Activated T-cell treated with anti-CD3 and anti-CD28 coated beads for 1 hour (primary cell): ENCODE data around the gene LCN1.

Source experiments
- DNase-seq: peaks from one replicate; pipeline ENCODE4 v3.0.0-alpha.2; 2020; ENCODE audit warnings: low read depth

LCN1 gene

DNA sequence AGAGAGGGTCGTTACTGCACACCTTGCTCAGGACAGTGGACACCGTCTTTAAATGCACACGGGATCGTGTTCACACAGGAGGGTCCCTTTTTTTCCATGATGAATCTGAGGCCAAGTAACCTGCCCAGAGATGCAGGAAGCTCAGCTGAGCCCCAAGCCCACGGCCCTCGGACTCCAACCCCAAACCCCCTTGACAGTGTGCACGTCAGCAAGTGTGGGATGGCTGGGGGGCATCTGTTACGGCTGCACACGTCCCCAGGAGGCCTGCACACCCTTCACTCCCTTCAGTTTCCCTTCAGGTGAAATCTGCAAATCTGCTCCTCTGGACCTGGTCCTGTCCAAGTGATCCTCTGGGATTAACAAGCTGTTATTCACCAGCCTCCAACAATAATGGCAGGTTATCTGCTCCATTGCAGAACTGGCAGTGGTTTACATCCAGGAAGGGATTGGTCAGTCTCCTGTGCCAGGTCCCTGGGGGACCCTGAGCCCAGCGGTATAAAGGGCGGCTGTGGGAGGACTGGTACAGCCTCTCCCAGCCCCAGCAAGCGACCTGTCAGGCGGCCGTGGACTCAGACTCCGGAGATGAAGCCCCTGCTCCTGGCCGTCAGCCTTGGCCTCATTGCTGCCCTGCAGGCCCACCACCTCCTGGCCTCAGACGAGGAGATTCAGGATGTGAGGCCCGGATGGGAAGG lies at the start of gene LCN1:
LCN1 (plus strand) TSS at position 525 of the 692 bp plus-strand sequence; CDS start at position 583, 58 bp downstream.
- no peak for DNase-seq

DNA sequence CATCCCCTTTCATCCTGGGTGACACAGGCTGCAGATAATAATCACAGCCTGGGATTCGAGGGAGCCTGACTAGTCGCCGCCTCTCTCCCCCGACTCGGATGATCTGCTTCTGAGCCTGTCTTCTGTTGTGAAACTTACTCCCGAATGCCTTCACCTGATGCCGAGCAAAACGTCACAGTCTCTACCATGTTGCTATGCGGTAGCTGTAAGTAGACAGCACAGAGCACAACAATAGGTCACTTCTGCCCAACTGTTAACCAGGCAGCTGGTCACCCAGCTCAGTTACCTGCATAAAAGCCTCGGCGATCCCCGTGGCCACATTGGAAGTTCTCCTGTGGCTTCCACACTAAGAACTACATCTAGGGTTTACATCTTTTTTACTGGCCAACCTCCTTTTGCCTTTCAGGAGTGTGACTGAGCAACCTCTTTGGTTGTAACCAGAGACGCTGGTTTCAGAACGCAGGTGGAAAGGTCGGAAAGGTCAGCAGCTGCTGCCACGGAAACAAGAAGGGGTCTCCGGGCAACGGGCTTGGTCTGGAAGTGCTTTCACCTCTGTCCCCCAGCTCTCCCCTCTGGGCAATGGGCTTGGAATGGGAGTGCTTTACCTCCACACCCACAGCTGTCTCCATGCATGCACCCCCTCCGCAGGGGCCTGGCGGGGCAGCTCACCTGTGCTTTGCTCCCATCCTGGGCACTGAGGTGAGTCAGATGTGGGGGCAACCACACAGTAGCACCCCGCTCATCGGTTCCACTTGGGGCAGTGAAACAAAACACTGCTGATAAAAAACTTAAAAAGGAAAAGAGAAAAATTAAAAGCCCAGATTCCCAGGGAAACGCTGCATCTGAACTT lies 49.2 kb upstream of the LCN1 start:
- DNase-seq = no peak

DNA sequence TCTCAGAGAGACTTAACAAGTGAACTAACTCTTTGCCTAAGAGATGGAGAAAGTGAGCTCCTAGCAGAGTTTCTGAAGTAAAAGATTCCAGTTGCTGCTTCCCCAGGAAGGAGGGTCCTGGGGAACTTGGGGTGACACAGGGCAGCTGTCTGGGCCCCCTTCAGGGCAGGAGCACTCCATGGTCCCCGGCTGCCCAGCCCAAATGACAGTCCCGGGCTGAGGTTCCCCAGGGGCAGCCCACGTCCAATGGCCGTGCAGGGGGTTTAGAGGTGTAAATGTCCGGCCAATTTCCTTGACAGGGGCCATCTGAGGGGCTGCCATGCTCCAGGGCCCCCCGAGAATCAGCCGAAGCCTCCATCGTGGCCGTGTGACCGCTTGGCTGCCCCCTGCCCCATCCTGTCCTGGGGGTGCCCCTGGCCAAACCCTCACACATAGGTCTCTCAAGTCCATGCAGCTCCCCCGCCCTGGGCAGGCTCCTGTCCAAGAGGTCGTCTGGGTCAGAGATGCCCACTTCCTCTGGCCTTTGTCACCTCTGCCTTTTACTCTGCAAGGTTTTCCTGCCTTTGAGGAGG lies 47.2 kb upstream of the LCN1 start:
- DNase-seq = no peak

DNA sequence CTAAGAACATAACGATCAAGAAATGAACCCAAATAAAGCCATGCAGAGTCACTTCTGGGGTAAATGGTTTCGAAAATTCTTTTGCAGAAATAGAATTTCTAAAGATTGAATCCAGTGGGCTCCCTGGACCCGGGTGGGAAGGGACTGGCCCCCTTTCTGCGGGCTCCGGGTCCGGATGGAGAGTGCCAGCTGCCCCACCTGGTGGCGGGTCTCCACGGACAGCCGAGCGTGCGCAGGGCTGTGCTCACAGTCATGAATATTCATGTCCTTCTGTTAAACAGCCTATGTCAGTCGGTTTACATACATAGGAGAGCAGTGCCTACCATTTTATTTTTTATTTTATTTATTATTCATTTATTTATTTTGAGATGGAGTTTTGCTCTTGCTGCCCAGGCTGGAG lies 46.3 kb upstream of the LCN1 start:
- DNase-seq = no peak

DNA sequence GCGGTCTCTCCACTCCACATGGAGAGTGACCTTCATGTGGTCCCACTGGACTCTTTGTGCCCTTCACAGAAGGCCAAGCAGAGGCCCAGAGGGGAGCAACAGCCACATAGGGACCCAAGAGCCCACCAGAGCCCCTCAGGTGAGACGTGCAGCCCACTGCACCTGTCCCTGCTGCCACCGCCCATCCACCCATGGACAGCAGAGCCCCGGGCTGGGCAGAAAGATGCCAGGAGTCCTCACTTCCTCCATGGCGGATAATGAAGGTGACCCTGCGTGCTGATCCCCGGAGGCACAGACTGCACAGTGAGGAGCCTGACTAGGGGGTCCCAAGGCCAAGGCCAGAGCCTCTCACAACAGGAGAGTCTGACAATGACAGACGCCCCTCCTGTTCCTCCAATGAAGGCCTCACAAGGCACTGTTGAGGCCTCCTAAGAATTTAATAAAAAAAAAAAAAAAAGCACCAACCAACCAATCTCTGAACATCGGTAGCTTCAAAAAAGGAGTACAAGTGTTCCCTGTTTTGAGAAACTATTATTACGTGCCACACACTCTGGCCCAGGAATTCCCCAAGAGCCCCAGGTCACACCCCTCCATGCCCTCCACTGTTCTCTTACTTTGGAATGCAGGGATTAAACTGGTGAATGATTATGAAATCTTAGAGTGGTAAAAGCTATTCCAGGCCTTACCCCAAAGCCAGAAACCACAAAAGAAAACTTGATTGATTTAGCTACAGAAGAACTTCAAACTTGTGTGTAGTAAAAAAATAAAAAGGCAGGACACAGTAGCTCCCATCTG lies 44.5 kb upstream of the LCN1 start:
- DNase-seq = no peak

DNA sequence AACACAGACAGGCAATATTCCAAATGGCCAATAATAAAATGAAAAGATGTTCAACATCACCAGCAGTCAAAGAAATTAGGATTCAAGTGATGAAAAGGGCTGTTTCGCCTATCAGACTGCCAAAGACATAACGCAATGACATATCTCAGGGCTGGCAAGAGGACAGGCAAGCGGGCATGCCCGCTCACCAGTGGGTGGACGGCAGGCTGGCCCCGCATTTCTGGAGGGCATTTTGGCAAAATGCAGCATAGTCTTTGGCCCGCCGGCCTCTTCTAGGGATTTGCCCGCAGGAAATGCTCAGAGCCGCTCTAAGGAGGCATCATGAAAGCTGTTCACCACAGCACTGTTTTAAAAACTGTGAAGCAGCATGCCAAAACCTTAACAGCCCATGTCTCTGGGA lies 43.0 kb upstream of the LCN1 start:
- no peak for DNase-seq

DNA sequence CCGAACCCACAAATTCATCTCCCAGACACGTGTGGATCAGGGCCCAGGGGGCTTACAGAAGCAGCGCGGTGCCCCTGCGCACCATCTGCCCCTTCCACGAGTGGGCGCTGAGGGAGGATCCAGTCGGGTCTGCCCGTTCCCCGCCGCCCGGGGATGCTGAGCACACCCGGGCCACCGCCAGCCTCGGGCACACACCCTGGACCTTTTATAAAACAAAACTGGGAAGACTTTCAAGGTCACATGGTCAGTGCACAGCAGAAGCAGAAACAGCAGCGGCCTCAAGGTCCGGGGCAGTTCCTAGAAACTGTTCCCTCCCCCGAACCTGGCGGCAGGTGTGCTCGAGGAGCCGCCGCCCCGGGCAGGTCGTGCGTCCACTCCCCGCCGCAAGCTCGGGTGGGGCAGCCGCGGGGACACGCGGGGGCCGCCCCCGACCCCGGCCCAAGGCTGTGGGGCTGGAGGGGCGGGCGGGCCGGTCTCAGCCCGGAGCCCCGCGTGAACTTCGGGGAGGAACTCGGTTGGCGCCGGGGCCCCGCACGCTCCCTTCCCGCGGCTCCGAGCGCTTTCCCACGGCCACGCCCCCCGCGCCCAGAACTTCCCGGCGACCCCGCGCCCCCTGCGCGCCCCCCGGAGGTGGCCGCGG lies 42.3 kb upstream of the LCN1 start:
- no peak for DNase-seq

DNA sequence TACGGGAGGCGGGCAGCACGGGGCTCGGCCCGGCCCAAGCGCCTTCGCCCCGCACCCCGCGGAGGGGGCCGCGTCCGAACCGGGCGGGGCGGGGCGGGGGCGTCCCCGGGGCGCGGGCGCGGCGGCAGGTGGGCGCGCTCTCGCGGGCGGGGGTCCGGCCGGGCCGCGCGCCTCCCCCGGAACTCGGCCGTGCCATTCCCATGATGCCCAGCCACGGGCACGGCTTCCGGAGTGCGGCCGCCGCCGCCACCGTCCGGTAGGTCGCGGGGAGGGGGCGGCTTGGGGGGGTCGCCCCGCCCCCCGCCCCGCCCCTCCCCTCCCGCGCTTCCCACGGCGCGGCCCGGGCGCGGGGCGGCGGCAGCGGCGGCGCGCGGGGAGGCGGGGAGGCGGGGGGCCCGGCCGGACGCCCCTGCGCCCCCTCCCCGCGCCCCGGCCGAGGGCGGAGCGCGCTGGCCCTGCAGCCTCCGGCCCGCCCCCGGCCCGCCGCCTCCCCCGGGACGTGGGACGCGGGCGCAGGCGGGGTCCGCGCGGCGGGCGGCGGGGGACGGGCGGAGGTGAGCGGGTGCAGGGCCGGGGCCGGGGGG lies 41.7 kb upstream of the LCN1 start, which contains the start of gene PPP1R26:
PPP1R26 (plus strand) TSS at position 314 of the 584 bp plus-strand sequence. CDS start 4,729 bp downstream, outside the sequence.
- DNase-seq = no peak

DNA sequence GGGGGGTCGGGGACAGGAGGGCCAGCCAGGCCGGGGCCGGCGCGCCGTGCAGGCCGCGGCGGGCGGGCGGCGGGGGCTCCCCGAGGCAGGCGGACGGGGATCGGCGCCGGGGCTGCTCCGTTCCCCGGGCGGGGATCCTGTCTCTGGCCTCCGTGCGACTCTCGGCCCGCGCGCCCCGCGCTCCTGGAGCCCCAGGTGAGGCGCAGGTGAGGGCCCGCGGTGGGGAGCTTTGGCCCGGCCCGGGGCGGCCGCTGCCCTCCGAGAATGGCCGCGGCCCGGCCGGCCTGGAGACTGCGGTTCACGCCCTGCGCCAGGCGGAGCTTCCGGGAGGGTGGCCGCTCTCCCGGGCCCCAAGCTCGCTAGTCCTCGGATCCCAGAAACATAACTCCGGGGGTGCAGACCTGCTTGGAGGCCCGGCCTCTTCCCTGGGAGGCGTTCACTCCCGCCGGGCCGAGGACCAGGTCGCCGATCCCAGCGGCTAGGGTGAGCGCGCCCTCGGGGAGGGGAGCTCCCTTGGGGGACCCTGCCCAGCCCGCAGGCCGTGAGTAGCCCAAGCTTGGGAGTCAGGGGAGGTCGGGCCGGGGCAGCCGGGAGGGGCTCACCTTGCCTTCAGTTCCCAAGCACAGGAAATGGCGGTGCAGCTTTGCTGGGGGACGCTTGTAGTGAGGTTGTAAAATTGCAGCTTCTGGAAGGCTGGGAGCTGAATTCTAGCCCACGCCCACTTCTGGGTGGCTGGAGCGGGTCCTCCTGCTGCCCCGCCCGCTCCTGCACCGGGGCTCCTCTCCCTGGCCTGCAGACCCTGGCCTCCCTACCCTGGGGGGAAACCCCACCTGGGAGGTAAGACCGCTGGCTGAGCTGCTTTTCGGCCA lies 40.9 kb upstream of the LCN1 start:
- no peak for DNase-seq

DNA sequence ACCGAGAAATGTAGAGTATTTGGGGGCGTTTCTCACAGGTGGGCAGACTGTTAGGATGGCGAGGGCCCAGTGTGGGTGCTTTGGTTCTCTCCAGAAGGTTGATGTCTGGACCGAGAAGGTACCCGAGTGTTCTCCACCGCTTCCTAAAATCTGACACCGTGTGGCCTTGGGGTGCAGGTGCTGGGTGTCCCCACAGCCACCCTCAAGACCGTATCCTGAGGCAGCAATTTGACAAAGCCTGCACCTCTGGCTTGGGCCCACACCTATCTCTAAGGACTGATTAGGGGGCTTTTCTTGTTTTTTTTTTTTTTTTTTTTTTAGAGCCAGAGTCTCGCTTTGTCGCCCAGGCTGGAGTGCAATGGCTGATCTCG lies 40.3 kb upstream of the LCN1 start:
- no peak for DNase-seq

DNA sequence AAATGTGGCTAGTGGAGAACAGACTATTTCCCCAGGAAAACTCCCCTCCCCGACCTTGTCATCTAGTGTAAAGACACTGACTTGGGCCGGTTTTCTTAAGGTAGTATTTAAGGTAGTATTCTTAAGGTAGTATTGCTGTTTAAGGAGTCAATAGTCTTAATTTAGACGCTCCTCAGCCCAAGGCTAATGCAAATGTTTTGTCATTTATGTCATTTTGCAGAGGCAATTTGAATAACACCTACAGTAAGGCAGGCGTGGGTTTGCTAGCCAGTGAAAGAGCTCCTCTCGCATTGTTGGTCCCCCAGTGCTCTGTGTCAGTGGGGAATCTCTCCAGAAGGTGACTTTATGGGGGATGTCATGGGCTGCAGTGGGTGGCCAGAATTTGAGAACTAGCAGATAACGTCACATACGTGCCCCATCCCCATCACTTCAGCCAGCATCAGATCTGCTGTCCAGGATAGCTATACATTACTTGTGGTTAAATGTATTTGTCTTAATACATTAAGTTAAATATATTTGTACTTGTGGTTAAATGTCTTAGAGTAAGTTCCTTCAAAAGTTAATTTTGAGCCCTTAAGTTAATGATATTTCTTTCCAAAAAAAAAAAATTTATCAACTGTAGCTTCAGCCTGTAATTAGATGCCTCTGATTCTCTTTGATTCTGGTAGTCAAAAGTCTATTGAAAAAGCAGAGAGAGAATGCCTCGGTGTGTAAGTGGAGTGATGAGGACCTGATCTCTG lies 39.1 kb upstream of the LCN1 start:
- no peak for DNase-seq

DNA sequence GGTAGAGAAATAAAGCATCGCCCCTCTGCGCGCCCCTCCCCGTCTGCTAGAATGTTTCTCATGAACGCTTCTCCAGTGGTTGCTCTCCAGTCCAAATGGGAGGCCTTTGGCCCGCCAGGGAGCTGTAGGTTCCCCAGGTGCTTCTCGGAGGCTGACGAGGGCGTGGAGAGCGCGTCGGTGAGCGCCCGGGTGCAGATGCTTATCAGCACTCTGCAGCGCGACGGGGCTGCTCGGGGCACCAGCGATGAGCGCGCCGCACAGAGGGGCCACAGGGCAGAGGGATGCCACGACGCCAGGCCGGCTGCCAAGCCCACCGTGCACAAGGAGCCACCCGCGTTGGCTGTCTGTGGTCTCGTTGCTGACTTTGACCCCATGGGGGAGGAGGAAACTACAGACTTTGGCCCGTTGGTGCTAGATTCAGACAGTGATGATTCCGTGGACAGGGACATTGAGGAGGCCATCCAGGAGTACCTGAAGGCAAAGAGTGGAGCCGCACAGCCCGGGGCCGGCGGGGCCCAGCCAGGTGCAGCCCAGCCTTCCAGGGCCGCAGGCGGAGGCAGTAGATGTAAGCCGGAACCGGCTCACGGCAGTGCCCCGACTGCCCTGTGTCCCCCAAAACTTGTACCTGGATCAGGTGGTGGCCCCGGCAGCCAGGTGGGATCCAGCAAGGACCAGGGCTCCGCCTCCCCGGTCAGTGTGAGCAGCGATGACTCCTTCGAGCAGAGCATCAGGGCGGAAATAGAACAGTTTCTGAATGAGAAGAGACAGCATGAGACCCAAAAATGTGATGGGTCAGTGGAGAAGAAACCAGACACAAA lies 36.6 kb upstream of the LCN1 start:
- no peak for DNase-seq

DNA sequence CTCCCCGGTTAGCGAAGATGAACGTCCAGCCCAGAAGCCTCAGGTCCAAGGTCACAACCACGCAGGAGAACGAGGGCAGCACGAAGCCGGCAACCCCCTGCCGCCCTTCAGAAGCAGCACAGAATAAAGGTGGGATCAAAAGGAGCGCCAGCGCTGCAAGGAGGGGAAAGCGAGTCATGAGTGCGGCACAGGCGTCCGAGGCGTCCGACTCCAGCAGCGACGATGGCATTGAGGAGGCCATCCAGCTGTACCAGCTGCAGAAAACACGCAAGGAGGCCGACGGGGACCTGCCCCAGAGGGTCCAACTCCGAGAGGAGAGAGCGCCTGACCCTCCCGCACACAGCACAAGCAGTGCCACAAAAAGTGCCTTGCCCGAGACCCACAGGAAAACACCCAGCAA lies 35.9 kb upstream of the LCN1 start:
- no peak for DNase-seq

DNA sequence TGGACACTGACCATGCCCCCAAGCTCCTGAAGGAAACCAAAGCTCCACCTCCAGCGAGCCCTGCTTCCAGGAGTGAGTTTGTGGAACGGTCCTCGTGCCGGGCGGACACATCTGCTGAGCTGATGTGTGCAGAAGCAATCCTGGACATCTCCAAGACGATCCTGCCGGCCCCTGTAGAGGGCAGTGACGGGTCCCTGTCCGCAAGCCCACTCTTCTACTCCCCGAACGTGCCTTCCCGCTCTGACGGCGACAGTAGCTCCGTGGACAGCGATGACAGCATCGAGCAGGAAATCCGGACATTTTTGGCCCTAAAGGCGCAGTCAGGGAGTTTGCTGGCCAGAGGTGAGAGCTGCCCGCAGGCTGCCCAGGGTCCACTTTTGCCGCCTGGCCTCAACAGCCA lies 35.4 kb upstream of the LCN1 start:
- DNase-seq = no peak

DNA sequence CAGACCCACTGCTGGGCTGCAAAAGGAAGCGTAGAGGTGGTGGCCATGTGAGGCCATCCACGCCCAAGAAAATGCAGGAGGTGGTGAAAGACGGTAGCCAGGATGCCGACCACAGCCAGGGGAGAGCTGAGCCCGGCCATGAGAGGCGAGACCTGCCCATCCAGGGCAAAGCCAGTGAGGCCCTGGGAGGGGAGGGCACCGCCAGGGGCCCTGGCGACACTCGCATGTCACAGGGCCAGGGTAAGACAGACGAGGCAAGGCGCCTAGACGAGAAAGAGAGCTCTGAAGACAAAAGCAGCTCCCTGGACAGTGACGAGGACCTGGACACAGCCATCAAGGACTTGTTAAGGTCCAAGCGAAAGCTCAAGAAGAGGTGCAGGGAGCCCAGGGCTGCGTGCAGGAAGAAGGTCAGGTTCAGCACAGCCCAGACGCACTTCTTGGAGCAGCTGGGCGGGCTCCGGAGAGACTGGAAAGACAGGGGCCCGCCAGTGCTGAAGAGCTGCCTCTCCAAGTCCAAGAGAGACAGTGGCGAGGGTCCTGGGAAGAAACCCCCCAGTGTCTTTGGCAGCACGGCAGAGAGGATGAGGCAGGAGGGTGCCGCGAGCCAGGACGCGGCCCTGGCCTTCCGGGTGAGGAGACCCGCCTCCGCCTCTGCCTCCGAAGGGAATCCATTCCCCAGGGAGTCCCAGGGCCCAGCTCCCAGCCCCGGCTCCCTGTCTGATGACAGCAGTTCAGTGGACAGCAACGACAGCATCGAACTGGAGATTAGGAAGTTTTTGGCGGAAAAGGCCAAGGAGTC lies 34.8 kb upstream of the LCN1 start:
- DNase-seq = no peak

DNA sequence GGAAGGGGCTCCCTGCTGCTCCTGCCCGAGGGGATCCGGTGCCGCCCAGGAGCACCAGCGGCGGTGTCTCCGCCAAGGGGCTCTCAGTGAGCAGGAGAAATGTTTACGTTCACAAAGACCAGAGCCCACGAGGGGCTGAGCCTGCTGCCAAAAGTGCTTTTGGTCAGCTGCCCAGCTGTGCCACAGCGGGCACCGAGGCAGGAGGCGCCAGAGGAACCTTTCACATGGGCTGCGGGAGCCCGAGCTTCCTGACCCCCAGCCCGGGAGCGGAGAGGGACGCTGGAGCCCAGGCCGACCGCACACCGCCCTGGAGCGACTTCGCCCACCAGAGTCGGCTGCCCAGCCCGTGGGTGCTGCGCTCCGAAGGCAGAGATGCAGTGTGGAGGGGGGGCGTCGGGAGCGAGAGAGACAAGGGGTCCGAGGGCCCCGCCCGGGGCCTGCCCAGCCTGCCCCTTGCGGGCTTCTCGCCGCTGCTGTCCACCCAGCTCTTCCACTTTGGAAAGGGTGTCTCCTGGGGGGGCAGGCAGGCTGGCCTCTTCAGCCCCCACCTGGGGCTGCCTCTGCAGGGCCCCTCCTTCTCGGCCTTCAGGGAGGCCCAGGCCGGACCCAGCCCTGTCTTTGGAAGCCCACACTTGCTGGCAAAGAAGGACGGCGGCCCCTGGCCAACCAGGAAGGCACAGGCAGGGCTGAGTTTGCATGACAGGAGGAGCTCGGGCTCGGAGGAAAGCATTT lies 33.8 kb upstream of the LCN1 start:
- DNase-seq = no peak

DNA sequence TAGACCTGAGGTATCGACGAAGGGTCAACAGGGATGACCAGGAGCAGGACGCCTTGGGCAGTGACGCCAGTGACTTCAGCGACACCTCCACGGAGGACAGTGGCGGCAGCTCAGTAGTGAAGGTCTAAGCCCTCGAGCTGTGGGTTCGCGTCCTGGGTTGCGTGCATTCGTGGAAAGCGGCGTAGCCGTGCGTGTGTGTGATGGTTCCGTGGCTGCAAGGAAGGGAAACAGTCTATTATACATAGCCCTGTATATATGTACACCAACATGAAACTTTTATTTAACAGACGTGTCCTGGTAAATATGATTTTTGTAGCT lies 33.3 kb upstream of the LCN1 start:
- no peak for DNase-seq
